ENCODE results near the gene TSSK2. TPM values are rescaled to one million over a fixed set of nuclear protein-coding genes. Genes with fewer than 3 reads are reported as not detected.
"Not testable (repeated sequence)": the region's sequence is repeated elsewhere in the genome, so short reads cannot be mapped to it uniquely, and the experiment has no call there.

TSSK2 gene
- polyA plus RNA-seq, 1 donor (not counting 4 experiments of a cell fraction or from before 2014, with no cell fraction given): not detected

GRCh38 chr22:19082101-19082500 is 49.0 kb upstream of the TSSK2 start:
- Histone ChIP-seq H3K36me3 (ENCODE audit: control insufficient read depth in 2 of 2, extremely low read depth in 1 of 2, insufficient read depth in 2 of 2, low read length in 2 of 2) (peaks cover 9 to 10% of the 10 kb centered on the region in 2 experiments), H2AFZ (ENCODE audit: control insufficient read depth, low read length) (no peak overlapping the region), H3K4me1 (ENCODE audit: control insufficient read depth, extremely low read depth, insufficient read depth, low read length) (peaks cover 9% of the 10 kb centered on the region), H4K20me1 (ENCODE audit: control insufficient read depth, extremely low read depth, insufficient read depth, low read length) (peaks cover 6% of the 10 kb centered on the region), H3K4me3 (ENCODE audit: control insufficient read depth in 2 of 3, extremely low read depth in 1 of 3, insufficient read depth in 2 of 3, low read depth in 1 of 3, low read length in 3 of 3) (no peak overlapping the region), H3K9me1 (ENCODE audit: control insufficient read depth, extremely low read depth, insufficient read depth, low read length) (no peaks in the 10 kb centered on the region), H3K27ac (ENCODE audit: control insufficient read depth, insufficient read depth, low read length) (no peak overlapping the region), H3K9me3 (ENCODE audit: control insufficient read depth, low read depth, low read length) (no peaks in the 10 kb centered on the region), H3K27me3 (ENCODE audit: control insufficient read depth, extremely low read depth, insufficient read depth, low read length) (no peaks in the 10 kb centered on the region), H3K4me2 (ENCODE audit: control insufficient read depth, extremely low read depth, insufficient read depth, low read depth, low read length) (no peak overlapping the region), H3K9ac (ENCODE audit: control insufficient read depth, extremely low read depth, insufficient read depth, low read length) (no peak overlapping the region), H3K79me2 (ENCODE audit: control insufficient read depth, insufficient read depth, low read length) (peaks cover 6% of the 10 kb centered on the region)
- no peak for DNase-seq (ENCODE audit: low read depth, low spot score)
- dilution Hi-C loops (cut with MboI; ENCODE audit: extremely low pct_ligation_motif_present, low sequenced_read_pairs): no loop called here
- TF ChIP-seq EZH2 (IDR thresholded peaks at IDR 0.05; ENCODE audit: low read length) (no peak), CTCF (optimal IDR thresholded peaks at IDR 0.05 in 1 of 3, IDR thresholded peaks at IDR 0.05 in 1 of 3, conservative IDR thresholded peaks at IDR 0.05 in 1 of 3; ENCODE audit: extremely low read depth in 1 of 3, insufficient read depth in 2 of 3, low read length in 3 of 3) (no peak)
- no peak for FAIRE-seq

- TF ChIP-seq CTCF (optimal IDR thresholded peaks at IDR 0.05 in 1 of 3, IDR thresholded peaks at IDR 0.05 in 1 of 3, conservative IDR thresholded peaks at IDR 0.05 in 1 of 3; ENCODE audit: extremely low read depth in 1 of 3, insufficient read depth in 2 of 3, low read length in 3 of 3): no peak
- TF ChIP-seq EZH2 (IDR thresholded peaks at IDR 0.05; ENCODE audit: low read length): no peak
- DNase-seq (ENCODE audit: low read depth, low spot score) (no peak), FAIRE-seq (no peak)
- Histone ChIP-seq H3K27me3 (ENCODE audit: control insufficient read depth, extremely low read depth, insufficient read depth, low read length) (no peaks in the 10 kb centered on the region), H3K9ac (ENCODE audit: control insufficient read depth, extremely low read depth, insufficient read depth, low read length) (no peak overlapping the region), H3K9me1 (ENCODE audit: control insufficient read depth, extremely low read depth, insufficient read depth, low read length) (no peaks in the 10 kb centered on the region), H3K4me3 (ENCODE audit: control insufficient read depth in 2 of 3, extremely low read depth in 1 of 3, insufficient read depth in 2 of 3, low read depth in 1 of 3, low read length in 3 of 3) (no peak overlapping the region), H3K79me2 (ENCODE audit: control insufficient read depth, insufficient read depth, low read length) (peaks cover 6% of the 10 kb centered on the region), H3K36me3 (ENCODE audit: control insufficient read depth in 2 of 2, extremely low read depth in 1 of 2, insufficient read depth in 2 of 2, low read length in 2 of 2) (peaks cover 9 to 10% of the 10 kb centered on the region in 2 experiments), H3K27ac (ENCODE audit: control insufficient read depth, insufficient read depth, low read length) (no peak overlapping the region), H3K4me2 (ENCODE audit: control insufficient read depth, extremely low read depth, insufficient read depth, low read depth, low read length) (no peak overlapping the region), H3K9me3 (ENCODE audit: control insufficient read depth, low read depth, low read length) (no peaks in the 10 kb centered on the region), H3K4me1 (ENCODE audit: control insufficient read depth, extremely low read depth, insufficient read depth, low read length) (peaks cover 10% of the 10 kb centered on the region), H2AFZ (ENCODE audit: control insufficient read depth, low read length) (no peak overlapping the region), H4K20me1 (ENCODE audit: control insufficient read depth, extremely low read depth, insufficient read depth, low read length) (peaks cover 6% of the 10 kb centered on the region)
- dilution Hi-C loops (cut with MboI; ENCODE audit: extremely low pct_ligation_motif_present, low sequenced_read_pairs): no loop called here
Measured at GRCh38 chr22:19082793-19083192, 48.3 kb upstream of the TSSK2 start.

GRCh38 chr22:19084126-19084525 is 47.0 kb upstream of the TSSK2 start:
- H3K4me1 ChIP-seq (ENCODE audit: control insufficient read depth, extremely low read depth, insufficient read depth, low read length); H3K9ac ChIP-seq (ENCODE audit: control insufficient read depth, extremely low read depth, insufficient read depth, low read length); DNase-seq (ENCODE audit: low read depth, low spot score); H3K4me2 ChIP-seq (ENCODE audit: control insufficient read depth, extremely low read depth, insufficient read depth, low read depth, low read length); H4K20me1 ChIP-seq (ENCODE audit: control insufficient read depth, extremely low read depth, insufficient read depth, low read length); dilution Hi-C loops (cut with MboI; ENCODE audit: extremely low pct_ligation_motif_present, low sequenced_read_pairs); H3K4me3 ChIP-seq (ENCODE audit: control insufficient read depth in 2 of 3, extremely low read depth in 1 of 3, insufficient read depth in 2 of 3, low read depth in 1 of 3, low read length in 3 of 3); H3K27ac ChIP-seq (ENCODE audit: control insufficient read depth, insufficient read depth, low read length); FAIRE-seq; H3K9me1 ChIP-seq (ENCODE audit: control insufficient read depth, extremely low read depth, insufficient read depth, low read length); H3K9me3 ChIP-seq (ENCODE audit: control insufficient read depth, low read depth, low read length); H2AFZ ChIP-seq (ENCODE audit: control insufficient read depth, low read length); H3K27me3 ChIP-seq (ENCODE audit: control insufficient read depth, extremely low read depth, insufficient read depth, low read length); H3K79me2 ChIP-seq (ENCODE audit: control insufficient read depth, insufficient read depth, low read length): not testable (repeated sequence)
- H3K36me3 ChIP-seq (ENCODE audit: control insufficient read depth in 2 of 2, extremely low read depth in 1 of 2, insufficient read depth in 2 of 2, low read length in 2 of 2): peaks cover 16 to 20% of the 10 kb centered on the region in 2 experiments

GRCh38 chr22:19084586-19084985 is 46.5 kb upstream of the TSSK2 start:
- H3K9ac ChIP-seq (ENCODE audit: control insufficient read depth, extremely low read depth, insufficient read depth, low read length); H3K4me1 ChIP-seq (ENCODE audit: control insufficient read depth, extremely low read depth, insufficient read depth, low read length); FAIRE-seq; H3K79me2 ChIP-seq (ENCODE audit: control insufficient read depth, insufficient read depth, low read length); dilution Hi-C loops (cut with MboI; ENCODE audit: extremely low pct_ligation_motif_present, low sequenced_read_pairs); H3K27me3 ChIP-seq (ENCODE audit: control insufficient read depth, extremely low read depth, insufficient read depth, low read length); H3K4me2 ChIP-seq (ENCODE audit: control insufficient read depth, extremely low read depth, insufficient read depth, low read depth, low read length); H3K27ac ChIP-seq (ENCODE audit: control insufficient read depth, insufficient read depth, low read length); H3K9me1 ChIP-seq (ENCODE audit: control insufficient read depth, extremely low read depth, insufficient read depth, low read length); DNase-seq (ENCODE audit: low read depth, low spot score); H3K9me3 ChIP-seq (ENCODE audit: control insufficient read depth, low read depth, low read length); H2AFZ ChIP-seq (ENCODE audit: control insufficient read depth, low read length); H3K4me3 ChIP-seq (ENCODE audit: control insufficient read depth in 2 of 3, extremely low read depth in 1 of 3, insufficient read depth in 2 of 3, low read depth in 1 of 3, low read length in 3 of 3); H4K20me1 ChIP-seq (ENCODE audit: control insufficient read depth, extremely low read depth, insufficient read depth, low read length): not testable (repeated sequence)
- peaks cover 19 to 20% of the 10 kb centered on the region in 2 experiments for H3K36me3 ChIP-seq (ENCODE audit: control insufficient read depth in 2 of 2, extremely low read depth in 1 of 2, insufficient read depth in 2 of 2, low read length in 2 of 2)

Measured in keratinocyte (primary cell).